ENCODE data around the gene ALDH1B1.
"Not testable (repeated sequence)": the region's sequence is repeated elsewhere in the genome, so short reads cannot be mapped to it uniquely, and the experiment has no call there.

- not testable (repeated sequence) for TF ChIP-seq CTCF, POLR2A (IDR thresholded peaks at IDR 0.05)
These were observed 6.7 kb downstream of the ALDH1B1 start for GRCh38 chr9:38399191-38399590.

Data from sigmoid colon (tissue), 3 donors.